Epithelial cell of prostate (primary cell): ENCODE measurements around the gene SLC24A3.

Experiments used
- DNase-seq: peaks from one replicate; pipeline ENCODE4 v3.0.0-alpha.2; 2011; ENCODE audit warnings: low read depth, low spot score
- H3K27ac ChIP-seq: fragments of 450-650 bp; 2 replicates; pipeline ENCODE4 v1.5.1; 2017; ENCODE audit warnings: mild to moderate bottlenecking

Gene SLC24A3

GRCh38 chr20:19236371-19237055, 24.1 kb downstream of the SLC24A3 start:
- no peak for DNase-seq
- no peak overlapping the region for H3K27ac ChIP-seq

- DNase-seq = no peak
- H3K27ac ChIP-seq = no peak overlapping the region
These were observed 29.0 kb downstream of the SLC24A3 start for GRCh38 chr20:19241440-19241839.

GRCh38 chr20:19244291-19244690, 31.8 kb downstream of the SLC24A3 start:
- DNase-seq = no peak
- no peak overlapping the region for H3K27ac ChIP-seq

GRCh38 chr20:19249106-19249879, 36.9 kb downstream of the SLC24A3 start:
- DNase-seq = no peak
- H3K27ac ChIP-seq = no peak overlapping the region

GRCh38 chr20:19250346-19250745, 37.9 kb downstream of the SLC24A3 start:
- H3K27ac ChIP-seq = no peak overlapping the region
- DNase-seq = no peak

GRCh38 chr20:19251506-19251905, 39.1 kb downstream of the SLC24A3 start:
- H3K27ac ChIP-seq = no peak overlapping the region
- DNase-seq = no peak

GRCh38 chr20:19251958-19252357, 39.5 kb downstream of the SLC24A3 start:
- no peak for DNase-seq
- H3K27ac ChIP-seq = peak overlapping the region; percentile 68

GRCh38 chr20:19252451-19253120, 40.1 kb downstream of the SLC24A3 start:
- no peak for DNase-seq
- peak overlapping the region; percentile 68 for H3K27ac ChIP-seq

GRCh38 chr20:19253316-19253715, 40.9 kb downstream of the SLC24A3 start:
- H3K27ac ChIP-seq = peak overlapping the region; percentile 68
- no peak for DNase-seq

- peak overlapping the region; percentile 68 for H3K27ac ChIP-seq
These were observed 41.7 kb downstream of the SLC24A3 start for GRCh38 chr20:19253916-19254820.

GRCh38 chr20:19254956-19255355, 42.5 kb downstream of the SLC24A3 start:
- H3K27ac ChIP-seq = no peak overlapping the region
- no peak for DNase-seq

More at GRCh38 chr20:19253916-19254820, 41.7 kb downstream of the SLC24A3 start:
- DNase-seq = no peak

- H3K27ac ChIP-seq = peak overlapping the region; percentile 25
- no peak for DNase-seq
These were observed 43.6 kb downstream of the SLC24A3 start for GRCh38 chr20:19256085-19256484.

GRCh38 chr20:19256906-19257595, 44.6 kb downstream of the SLC24A3 start:
- DNase-seq = no peak
- H3K27ac ChIP-seq = no peak overlapping the region

- H3K27ac ChIP-seq = no peak overlapping the region
These were observed 45.4 kb downstream of the SLC24A3 start for GRCh38 chr20:19257865-19258264.

GRCh38 chr20:19259141-19259591, 46.7 kb downstream of the SLC24A3 start:
- no peak overlapping the region for H3K27ac ChIP-seq
- no peak for DNase-seq

More at GRCh38 chr20:19257865-19258264, 45.4 kb downstream of the SLC24A3 start:
- DNase-seq = no peak

GRCh38 chr20:19260412-19261090, 48.1 kb downstream of the SLC24A3 start:
- H3K27ac ChIP-seq = no peak overlapping the region
- DNase-seq = no peak

- DNase-seq = no peak
- H3K27ac ChIP-seq = no peak overlapping the region
These were observed 51.7 kb downstream of the SLC24A3 start for GRCh38 chr20:19264191-19264590.

GRCh38 chr20:19265646-19266374, 53.4 kb downstream of the SLC24A3 start:
- H3K27ac ChIP-seq = no peak overlapping the region
- no peak for DNase-seq
